Measurements from ENCODE around the gene ANO10.

DNA sequence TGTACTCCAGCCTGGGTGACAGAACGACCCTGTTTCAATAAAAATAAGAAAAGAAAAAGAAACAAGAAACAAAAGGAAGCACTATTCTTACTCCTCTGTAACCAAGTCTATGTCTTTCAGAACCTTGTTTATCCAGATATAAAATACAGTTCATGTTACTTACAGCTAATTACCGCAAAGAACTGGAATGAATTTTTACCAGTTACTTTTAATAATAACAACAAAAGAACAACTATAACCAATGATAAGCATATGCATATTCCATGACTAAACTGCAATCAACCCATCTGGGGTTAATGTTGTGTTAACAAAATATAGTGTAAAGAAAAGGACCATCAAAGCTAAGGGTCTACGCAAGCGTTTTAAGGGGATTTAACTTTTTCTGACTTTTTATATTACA lies 212.3 kb downstream of the ANO10 start:
- TF ChIP-seq, protein P1, sequence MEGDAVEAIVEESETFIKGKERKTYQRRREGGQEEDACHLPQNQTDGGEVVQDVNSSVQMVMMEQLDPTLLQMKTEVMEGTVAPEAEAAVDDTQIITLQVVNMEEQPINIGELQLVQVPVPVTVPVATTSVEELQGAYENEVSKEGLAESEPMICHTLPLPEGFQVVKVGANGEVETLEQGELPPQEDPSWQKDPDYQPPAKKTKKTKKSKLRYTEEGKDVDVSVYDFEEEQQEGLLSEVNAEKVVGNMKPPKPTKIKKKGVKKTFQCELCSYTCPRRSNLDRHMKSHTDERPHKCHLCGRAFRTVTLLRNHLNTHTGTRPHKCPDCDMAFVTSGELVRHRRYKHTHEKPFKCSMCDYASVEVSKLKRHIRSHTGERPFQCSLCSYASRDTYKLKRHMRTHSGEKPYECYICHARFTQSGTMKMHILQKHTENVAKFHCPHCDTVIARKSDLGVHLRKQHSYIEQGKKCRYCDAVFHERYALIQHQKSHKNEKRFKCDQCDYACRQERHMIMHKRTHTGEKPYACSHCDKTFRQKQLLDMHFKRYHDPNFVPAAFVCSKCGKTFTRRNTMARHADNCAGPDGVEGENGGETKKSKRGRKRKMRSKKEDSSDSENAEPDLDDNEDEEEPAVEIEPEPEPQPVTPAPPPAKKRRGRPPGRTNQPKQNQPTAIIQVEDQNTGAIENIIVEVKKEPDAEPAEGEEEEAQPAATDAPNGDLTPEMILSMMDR (IDR thresholded peaks at IDR 0.05; ENCODE audit: low read length), result no peak
- no peak for TF ChIP-seq EZH2 (IDR thresholded peaks at IDR 0.05; ENCODE audit: borderline replicate concordance, low read length)

Data from OCI-LY1 (cell line).